Panc1 (cell line): ENCODE data around the gene CD8A. TPM values are rescaled to one million over a fixed set of nuclear protein-coding genes. Genes with fewer than 3 reads are reported as not detected.

Experiments used
- ATAC-seq: fragments of 200-7000 bp; cut with Tn5 transposase; 2 replicates; pipeline ENCODE4 v1.9.1; 2020; ENCODE audit warnings: mild to moderate bottlenecking, moderate library complexity
- BruUV-seq: library from RNA; stranded (reverse); fragments of 400-500 nt; replicated peaks from 2 replicates; lab custom pipeline; 2021; lab: Mats Ljungman, UMichigan
- CTCF ChIA-PET: fragments of 300-600 bp; sonication (Branson Sonifier 250); formaldehyde crosslinking; loops from one replicate; lab custom pipeline; 2022; ENCODE audit warnings: antibody characterized with exemption; lab: Charles Lee
- POLR2A ChIA-PET: fragments of 300-600 bp; sonication (Branson Sonifier 250); formaldehyde crosslinking; loops from one replicate; lab custom pipeline; 2022; ENCODE audit warnings: antibody characterized with exemption; lab: Charles Lee
- DNase-seq: peaks from one replicate; pipeline ENCODE4 v3.0.0-alpha.2; 2010; ENCODE audit warnings: low read depth, low spot score
- H3K27ac ChIP-seq: 2 replicates; pipeline ENCODE4 v1.5.1; 2011; ENCODE audit warnings: mild to moderate bottlenecking, low read length, inconsistent platforms
- H3K27me3 ChIP-seq: fragments of 200-500 bp; sonication (Bioruptor generic); 2 replicates; pipeline ENCODE4 v1.6.0; 2014; ENCODE audit warnings: low read length, inconsistent platforms; ENCODE audit not compliant: control insufficient read depth, insufficient read depth
- H3K36me3 ChIP-seq: fragments of 200-500 bp; sonication (Bioruptor generic); 2 replicates; pipeline ENCODE4 v1.5.1; 2014; ENCODE audit warnings: inconsistent platforms, mild to moderate bottlenecking, low read length, moderate library complexity; ENCODE audit not compliant: control insufficient read depth, insufficient read depth
- H3K4me1 ChIP-seq: 2 replicates; pipeline ENCODE4 v1.5.1; 2011; ENCODE audit warnings: inconsistent platforms, mild to moderate bottlenecking, low read length, moderate library complexity; ENCODE audit not compliant: control insufficient read depth, insufficient read depth
- H3K4me3 ChIP-seq, 2 experiments: 2 replicates each; pipeline ENCODE4 v1.5.1; 2011 to 2012; ENCODE audit warnings: low read depth in 2 of 2, low read length in 2 of 2, mild to moderate bottlenecking in 2 of 2, inconsistent platforms in 1 of 2, moderate library complexity in 1 of 2
- H3K9me3 ChIP-seq: fragments of 200-500 bp; sonication (Bioruptor generic); 2 replicates; pipeline ENCODE4 v1.5.1; 2014; ENCODE audit warnings: low read depth, mild to moderate bottlenecking, inconsistent platforms, low read length, moderate library complexity; ENCODE audit not compliant: control insufficient read depth, insufficient read depth
- CTCF ChIP-seq: fragments of 450-650 bp; IDR thresholded peaks from 2 replicates; pipeline ENCODE4 v1.5.1; 2017; ENCODE audit warnings: mild to moderate bottlenecking
- POLR2AphosphoS5 ChIP-seq: IDR thresholded peaks from 2 replicates; pipeline ENCODE4 v1.6.1; 2012; ENCODE audit warnings: mild to moderate bottlenecking, low read depth, low read length, moderate library complexity
- REST ChIP-seq, 2 experiments: IDR thresholded peaks; 2 replicates each; pipeline ENCODE4 v1.6.1; 2011 to 2012; ENCODE audit warnings: low read depth in 2 of 2, control low read depth in 1 of 2, low read length in 1 of 2, mild to moderate bottlenecking in 1 of 2, moderate library complexity in 1 of 2; ENCODE audit not compliant: insufficient read depth in 1 of 2
- SIN3A ChIP-seq: IDR thresholded peaks from 2 replicates; pipeline ENCODE4 v1.6.1; 2012; ENCODE audit warnings: low read depth, mild to moderate bottlenecking, low read length, moderate library complexity, borderline replicate concordance; ENCODE audit not compliant: insufficient read depth
- TCF7L2 ChIP-seq: IDR thresholded peaks from 2 replicates; pipeline ENCODE4 v1.6.1; 2011; ENCODE audit warnings: mild to moderate bottlenecking, low read depth, low read length, inconsistent platforms
- in situ Hi-C: cut with HindIII; loops from 2 replicates; pipeline ENCODE4 v1.10.0; 2016; ENCODE audit warnings: low sequenced_read_pairs, low pct_unique_long_range_greater_than_20kb
- intact Hi-C: fragments of 100-400 bp; cut with micrococcal nuclease; formaldehyde crosslinking; loops from one replicate; pipeline ENCODE4 v1.10.0; 2022; ENCODE audit not compliant: unreplicated experiment
- total RNA-seq: library from RNA; stranded (reverse); gene quantifications from one replicate; pipeline ENCODE4 v1.2.1, GENCODE V29; 2021; ENCODE audit not compliant: unreplicated experiment

Gene CD8A
- total RNA-seq, 1 experiment from 2014 or later: 0.41 TPM

GRCh38 chr2:86758405-86758804 is 32.3 kb downstream of the CD8A start:
- no peaks in the 10 kb centered on the region for H3K9me3 ChIP-seq
- ChIA-PET CTCF (no interaction called here), POLR2A (no interaction called here)
- no TSS peak for BruUV-seq
- no peak overlapping the region for H3K27ac ChIP-seq
- DNase-seq (no peak), ATAC-seq (no peak)
- peaks cover under 1% of the 10 kb centered on the region; the same call in 1 of the 2 replicates for H3K36me3 ChIP-seq
- no peak for TF ChIP-seq POLR2AphosphoS5
- no peak for TF ChIP-seq REST (IDR thresholded peaks at IDR 0.05; ENCODE audit: insufficient read depth in 1 of 2, low read depth in 2 of 2, low read length in 1 of 2)
- TF ChIP-seq CTCF: no peak
- TF ChIP-seq TCF7L2: no peak
- TF ChIP-seq SIN3A: no peak
- intact Hi-C loops (no loop called here), in situ Hi-C loops (no loop called here)
- no peaks in the 10 kb centered on the region for H3K4me1 ChIP-seq
- H3K27me3 ChIP-seq: no peaks in the 10 kb centered on the region
- H3K4me3 ChIP-seq: no peak overlapping the region

GRCh38 chr2:86753606-86754005 is 37.1 kb downstream of the CD8A start:
- intact Hi-C loops (no loop called here), in situ Hi-C loops (no loop called here)
- Histone ChIP-seq H3K27me3 (no peaks in the 10 kb centered on the region), H3K36me3 (peaks cover 4% of the 10 kb centered on the region; the same call in 1 of the 2 replicates), H3K4me3 (no peak overlapping the region), H3K27ac (no peak overlapping the region), H3K4me1 (no peaks in the 10 kb centered on the region), H3K9me3 (peaks cover 11% of the 10 kb centered on the region; the same call in 1 of the 2 replicates)
- no TSS peak for BruUV-seq
- POLR2A ChIA-PET: interaction anchor here (0.6 kb wide), 1 partner anchor 185 kb away, joined by 4 read pairs; no protein-coding TSS in a partner anchor
- DNase-seq (no peak), ATAC-seq (no peak)
- CTCF ChIA-PET: interaction anchor here (0.8 kb wide), 1 partner anchor 22 kb away, joined by 3 read pairs; no protein-coding TSS in a partner anchor
- no peak for TF ChIP-seq SIN3A
- no peak for TF ChIP-seq TCF7L2
- no peak for TF ChIP-seq POLR2AphosphoS5

GRCh38 chr2:86752934-86753333 is 37.8 kb downstream of the CD8A start:
- no peak for ATAC-seq
- intact Hi-C loops: no loop called here
- peaks cover 4% of the 10 kb centered on the region; the same call in 1 of the 2 replicates for H3K36me3 ChIP-seq

More at GRCh38 chr2:86752934-86753333, 37.8 kb downstream of the CD8A start:
- H3K27ac ChIP-seq: no peak overlapping the region
- H3K4me3 ChIP-seq: no peak overlapping the region
- H3K9me3 ChIP-seq: peaks cover 11% of the 10 kb centered on the region; the same call in 1 of the 2 replicates
- in situ Hi-C loops: no loop called here
- ChIA-PET CTCF (no interaction called here), POLR2A (interaction anchor here (0.6 kb wide), 1 partner anchor 185 kb away, joined by 4 read pairs; no protein-coding TSS in a partner anchor)
- no peaks in the 10 kb centered on the region for H3K4me1 ChIP-seq
- no TSS peak for BruUV-seq
- no peak for DNase-seq
- TF ChIP-seq POLR2AphosphoS5 (no peak), CTCF (no peak), SIN3A (no peak)
- no peaks in the 10 kb centered on the region for H3K27me3 ChIP-seq
